HG03175 (cell line): ENCODE results near the gene YTHDF2.
A peak's percentile ranks its signal among the peaks of the same experiment; 100 is the strongest.
"Not testable (repeated sequence)": the region's sequence is repeated elsewhere in the genome, so short reads cannot be mapped to it uniquely, and the experiment has no call there.

Source experiments
- ATAC-seq: cut with Tn5 transposase; IDR thresholded peaks from one replicate; pipeline ENCODE4 v1.9.1; 2021; ENCODE audit warnings: mild to moderate bottlenecking, moderate library complexity; ENCODE audit not compliant: unreplicated experiment

The YTHDF2 gene

DNA sequence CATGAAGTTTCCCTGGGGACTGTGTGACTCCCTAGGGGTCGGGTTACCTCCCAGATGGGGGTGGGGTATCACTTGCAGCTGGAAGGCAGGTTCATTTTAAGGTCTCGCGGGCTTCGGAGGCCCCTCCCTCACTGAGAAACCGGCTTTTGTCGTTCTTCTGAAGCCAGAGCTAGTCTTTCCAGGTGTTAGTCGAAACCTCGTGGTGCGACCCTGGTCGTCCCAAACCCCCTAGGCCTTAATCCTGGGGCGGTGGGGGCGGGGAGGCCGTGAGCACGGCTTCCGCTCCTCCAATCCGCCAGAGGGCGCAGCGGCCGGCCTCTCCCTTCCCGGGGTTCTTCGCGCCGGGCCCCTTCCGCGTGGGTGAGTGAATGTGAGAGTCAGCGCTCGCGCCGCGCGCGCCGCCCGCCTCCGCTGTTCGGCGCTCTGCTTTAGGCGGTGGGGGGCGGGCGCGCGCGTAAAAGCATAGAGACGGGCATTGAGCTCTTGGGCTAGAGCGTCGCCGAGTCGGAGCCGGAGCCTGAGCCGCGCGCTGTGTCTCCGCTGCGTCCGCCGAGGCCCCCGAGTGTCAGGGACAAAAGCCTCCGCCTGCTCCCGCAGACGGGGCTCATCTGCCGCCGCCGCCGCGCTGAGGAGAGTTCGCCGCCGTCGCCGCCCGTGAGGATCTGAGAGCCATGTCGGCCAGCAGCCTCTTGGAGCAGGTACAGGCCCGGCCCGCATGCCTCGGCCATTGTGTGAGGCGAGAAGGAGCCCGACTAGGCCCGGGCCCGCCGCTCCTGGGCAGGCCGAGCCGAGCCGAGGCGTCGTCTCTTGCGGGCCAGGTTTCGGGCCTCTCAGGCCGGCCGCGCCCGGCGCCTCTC lies at the start of gene YTHDF2:
YTHDF2 (plus strand) TSS at position 491 of the 857 bp plus-strand sequence; CDS start at position 672, 181 bp downstream.
- ATAC-seq: peak; percentile 91

DNA sequence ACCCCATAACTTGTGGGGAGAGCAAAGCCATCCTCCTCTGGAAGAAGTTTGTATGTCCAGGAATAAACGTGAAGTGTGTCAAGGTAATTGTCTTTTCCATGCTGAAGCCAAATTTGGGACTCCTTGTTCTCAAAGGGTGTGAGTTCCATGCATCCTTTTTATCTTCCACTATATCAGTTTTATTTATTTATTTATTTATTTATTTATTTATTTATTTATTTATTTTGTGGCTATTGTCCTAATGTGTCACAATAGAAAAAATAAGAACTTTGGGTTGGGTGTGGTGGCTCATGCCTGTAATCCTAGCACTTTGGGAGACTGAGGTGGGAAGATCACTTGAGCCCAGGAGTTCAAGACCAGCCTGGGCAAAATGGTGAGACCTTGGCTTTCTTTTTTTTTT lies 45.1 kb upstream of the YTHDF2 start:
- ATAC-seq: not testable (repeated sequence)

DNA sequence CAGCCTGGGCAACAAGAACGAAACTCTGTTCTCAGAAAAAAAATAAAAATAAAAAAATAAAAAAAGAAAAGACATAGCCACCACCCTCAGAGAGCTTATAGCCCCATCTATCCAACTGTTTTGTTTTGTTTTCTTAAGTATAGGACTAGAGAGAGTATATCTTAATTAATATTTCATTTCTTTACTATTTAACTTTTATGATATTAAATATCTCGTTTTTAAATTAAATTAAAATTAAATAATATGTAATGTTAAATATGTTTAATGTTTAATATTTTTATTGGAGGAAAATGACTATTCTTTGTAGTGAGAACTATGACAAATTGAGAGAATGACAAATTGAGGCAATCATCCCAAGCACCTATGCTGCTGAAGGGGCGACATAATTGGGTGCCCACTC lies 33.1 kb upstream of the YTHDF2 start:
- no peak for ATAC-seq

DNA sequence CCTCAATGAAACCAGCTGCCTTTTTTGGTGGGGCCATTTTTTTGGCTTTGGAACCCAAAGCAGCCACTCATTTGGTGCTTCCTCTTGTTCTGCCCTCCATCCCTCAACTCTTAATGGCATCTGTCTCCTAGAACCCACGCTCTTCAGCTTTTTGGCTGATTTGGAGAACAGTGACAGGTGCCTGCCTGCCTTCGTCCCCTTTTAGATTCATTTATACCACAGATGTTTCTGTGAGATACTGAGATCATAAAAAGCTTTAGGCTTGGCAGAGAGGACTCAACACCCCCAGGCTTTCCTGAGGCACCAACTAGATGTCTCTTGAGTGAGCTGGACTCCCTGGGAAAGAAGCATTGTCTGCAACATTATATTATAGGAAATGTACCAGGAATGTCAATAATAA lies 20.4 kb upstream of the YTHDF2 start:
- no peak for ATAC-seq

DNA sequence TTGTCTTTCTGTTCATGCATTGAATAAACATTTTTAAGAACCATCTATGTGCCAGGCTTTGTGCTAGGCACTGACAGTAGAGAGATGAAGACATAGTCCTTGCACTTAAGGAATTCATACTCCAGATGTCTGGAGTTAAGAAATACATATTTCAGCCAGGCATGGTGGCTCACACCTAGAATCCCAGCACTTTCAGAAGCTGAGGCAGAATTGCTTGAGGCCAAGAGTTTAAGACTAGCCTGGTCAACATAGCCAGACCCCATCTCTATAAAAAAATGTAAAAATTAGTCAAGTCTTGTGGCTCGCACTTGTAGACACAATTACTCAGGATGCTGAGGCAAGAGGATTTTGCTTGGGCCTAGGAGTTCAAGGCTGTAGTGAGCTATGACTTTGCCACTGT lies 18.6 kb upstream of the YTHDF2 start:
- ATAC-seq: no peak

DNA sequence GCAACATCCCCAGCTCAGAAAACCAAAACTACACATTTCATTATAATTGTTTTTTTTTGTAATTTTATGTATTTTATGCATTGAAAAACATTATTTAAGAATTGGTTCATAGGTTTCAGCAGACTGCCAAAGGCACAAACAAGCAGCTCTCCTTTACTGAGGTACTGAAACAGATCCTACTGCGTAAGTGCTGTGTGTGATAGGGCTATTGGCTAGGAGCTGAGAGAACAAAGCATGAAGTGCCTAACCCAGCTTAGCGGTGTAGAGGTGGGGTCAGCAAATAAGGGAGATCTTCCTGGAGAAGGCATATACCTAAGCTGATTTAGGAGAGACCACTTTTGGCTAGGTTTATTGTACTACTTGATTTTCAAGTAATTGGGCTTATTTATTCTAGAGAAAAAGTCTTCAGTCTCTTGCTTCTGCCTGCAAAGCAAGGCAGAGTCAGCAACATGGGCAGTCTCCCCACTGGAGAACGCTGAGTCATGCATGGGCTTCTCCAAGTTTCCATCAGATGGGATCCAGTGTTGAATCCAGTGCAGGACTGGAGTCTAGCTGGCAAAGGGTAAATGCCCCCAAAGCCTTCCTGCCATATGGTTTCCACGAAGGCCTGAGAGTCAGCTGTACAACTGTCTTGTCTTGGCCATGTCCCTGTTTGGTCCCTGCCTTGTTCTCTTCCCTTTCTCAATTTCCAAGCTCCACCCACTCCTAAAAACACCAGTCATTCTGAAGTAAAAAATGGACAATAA lies 18.0 kb upstream of the YTHDF2 start:
- ATAC-seq: no peak

DNA sequence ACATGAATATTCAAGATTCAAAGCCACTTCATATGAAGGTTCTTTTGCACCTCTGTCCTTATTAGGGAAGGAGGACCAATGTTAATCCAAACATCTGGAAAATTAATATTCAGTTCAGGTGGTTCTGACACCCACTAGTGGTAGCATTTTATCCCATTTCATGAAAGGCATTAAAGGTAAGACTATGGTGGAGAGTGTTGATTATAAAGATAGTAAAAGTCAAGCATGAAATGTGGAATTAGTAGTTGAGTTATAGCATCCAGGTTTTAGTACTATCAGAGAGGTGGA lies 17.5 kb upstream of the YTHDF2 start:
- ATAC-seq: no peak

DNA sequence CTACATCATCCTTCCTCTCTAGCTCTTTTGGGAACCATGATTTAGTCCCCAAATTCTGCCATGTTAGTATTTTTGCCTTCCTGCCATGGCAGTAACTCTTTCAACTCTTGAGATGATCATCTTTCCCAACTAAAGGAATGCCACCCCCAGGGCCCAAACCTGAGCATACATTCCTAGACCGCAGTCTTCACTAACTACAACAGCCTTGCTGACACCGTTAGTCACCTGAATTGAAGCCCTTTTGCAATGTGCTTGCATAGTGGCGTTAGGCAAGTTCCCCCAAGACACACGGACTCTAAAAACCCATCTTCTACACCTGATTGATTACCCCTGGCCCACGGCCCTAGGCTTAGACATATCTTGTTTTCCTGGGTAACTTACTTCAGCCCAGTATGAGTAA lies 16.4 kb upstream of the YTHDF2 start:
- no peak for ATAC-seq

DNA sequence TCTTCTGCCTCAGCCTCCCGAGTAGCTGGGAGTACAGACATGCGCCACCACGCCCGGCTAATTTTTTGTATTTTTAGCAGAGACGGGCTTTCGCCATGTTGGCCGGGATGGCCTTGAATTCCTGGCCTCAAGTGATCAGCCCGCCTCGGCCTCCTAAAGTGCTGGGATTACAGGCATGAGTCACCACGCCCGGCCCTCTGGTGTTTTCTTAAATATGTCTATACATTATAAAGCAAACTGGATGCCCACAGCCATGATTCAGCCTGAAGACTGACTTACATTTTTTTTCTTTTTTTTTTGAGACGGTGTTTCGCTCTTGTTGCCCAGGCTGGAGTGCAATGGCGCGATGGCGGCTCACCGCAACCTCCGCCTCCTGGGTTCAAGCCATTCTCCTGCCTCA lies 14.8 kb upstream of the YTHDF2 start:
- ATAC-seq: not testable (repeated sequence)

DNA sequence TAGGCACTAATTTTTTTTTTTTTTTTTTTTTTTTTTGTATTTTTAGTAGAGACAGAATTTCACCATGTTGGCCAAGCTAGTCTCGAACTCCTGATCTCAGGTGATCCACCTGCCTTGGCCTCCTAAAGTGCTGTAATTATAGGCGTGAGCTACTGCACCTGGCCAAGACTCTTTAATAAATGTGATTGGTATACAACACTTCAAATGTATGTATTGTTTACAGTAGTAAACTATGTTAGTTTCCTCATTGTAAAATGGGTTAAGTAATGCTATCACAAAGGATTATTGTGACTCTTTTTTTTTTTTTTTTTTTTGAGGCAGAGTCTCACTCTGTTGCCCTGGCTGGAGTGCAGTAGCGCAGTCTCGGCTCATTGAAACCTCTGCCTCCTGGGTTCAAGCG lies 11.4 kb upstream of the YTHDF2 start:
- ATAC-seq: not testable (repeated sequence)

DNA sequence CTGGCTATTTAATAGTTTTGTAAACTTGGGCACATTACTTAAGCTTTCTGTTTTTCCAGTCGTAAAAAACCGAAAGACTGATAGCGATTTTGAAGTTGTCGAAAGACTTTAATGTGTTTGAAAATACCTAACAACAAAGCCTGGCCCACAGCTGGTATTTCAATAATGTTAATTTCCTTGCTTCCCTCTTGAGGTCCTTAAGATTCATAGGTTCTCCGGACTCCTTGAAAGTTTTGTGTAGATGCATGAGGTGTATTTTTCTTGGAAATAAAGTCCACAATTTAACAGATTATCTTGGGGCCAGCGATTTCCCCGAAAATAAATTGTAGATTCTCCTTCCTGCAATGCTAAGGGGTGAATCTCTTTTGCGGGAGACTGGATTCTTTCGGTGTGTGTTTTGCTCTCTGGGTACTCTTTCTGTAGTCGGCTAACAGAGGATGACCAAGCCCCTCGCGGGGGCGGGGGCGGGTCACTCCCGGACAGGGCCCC lies 735 bp upstream of the YTHDF2 start:
- no peak for ATAC-seq

DNA sequence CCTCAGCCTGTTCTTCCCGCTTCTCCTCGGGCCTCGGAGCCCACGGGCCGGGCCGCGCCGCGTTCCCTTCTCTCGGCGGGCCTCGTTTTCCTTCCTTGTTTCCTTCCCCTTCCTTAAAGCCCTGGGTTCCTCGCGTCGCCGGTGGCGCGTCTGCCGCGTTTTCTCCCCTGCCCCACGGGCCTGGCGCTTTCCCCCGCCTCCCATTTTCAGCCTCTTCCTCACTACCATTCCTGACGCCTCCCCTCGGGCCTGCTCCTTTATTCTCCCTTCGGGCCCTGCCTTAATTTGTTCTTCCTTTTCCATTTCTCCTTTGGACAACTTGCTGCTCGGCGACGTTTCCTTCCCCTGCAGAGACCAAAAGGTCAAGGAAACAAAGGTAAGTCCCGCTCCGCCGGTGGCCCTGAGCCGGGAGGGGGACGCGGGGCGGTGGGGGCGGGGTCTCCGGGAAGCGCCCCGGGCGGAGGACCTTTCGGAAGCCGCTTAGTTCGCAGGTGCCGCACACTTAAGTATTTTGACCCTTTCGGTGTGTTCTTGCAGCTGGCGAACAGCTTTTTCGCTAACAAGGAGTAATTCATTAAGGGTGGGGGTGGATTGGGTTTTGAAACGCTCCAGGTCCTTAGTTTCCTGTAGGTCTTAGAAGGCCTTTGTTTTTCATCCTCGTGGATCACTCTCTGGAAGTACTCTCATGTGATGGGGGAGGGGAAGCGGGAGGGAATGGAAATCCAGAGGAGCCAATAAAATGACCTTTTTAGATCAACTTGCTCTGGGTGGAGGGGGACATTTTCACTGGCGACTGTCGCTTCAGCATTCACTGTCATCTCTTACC lies 780 bp downstream of the YTHDF2 start:
- peak; percentile 15 for ATAC-seq

DNA sequence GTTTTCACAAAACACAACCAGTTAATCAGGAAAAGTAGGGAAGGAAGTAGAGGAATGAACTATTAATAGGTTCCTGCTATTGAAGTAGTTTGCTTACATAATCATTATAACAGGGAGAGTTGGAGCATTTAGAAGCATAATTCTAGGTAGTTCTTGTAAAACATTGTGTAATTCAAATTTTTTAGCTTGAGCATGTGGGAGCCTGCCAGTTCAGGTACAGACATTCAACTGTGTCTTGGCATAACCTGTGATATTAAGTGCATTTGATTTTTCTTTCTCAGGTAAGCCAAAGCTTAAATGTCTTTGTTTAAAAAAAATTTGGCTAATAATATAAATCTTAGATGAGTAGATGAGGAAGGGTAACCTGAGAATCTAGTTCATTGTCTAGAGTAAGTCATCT lies 3.4 kb downstream of the YTHDF2 start:
- ATAC-seq: no peak

DNA sequence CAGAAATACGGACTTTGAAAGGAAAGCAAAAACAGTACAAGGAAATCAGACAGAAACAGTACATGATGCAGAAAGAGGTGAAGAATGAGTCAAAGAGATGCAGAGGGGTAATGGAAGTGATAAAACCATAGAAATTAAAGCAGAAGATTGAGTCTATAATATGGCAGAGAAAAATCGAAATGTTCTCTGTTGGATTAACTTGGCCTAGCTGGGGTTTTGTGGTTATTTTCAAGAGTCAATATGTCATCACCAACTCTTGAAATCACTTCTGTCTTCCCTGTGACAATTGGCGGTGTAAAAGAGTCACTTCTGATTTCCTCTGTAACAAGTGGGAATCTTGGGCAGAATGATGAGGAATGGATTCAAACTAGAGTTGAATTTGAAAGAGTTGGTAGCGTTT lies 7.4 kb downstream of the YTHDF2 start:
- no peak for ATAC-seq

DNA sequence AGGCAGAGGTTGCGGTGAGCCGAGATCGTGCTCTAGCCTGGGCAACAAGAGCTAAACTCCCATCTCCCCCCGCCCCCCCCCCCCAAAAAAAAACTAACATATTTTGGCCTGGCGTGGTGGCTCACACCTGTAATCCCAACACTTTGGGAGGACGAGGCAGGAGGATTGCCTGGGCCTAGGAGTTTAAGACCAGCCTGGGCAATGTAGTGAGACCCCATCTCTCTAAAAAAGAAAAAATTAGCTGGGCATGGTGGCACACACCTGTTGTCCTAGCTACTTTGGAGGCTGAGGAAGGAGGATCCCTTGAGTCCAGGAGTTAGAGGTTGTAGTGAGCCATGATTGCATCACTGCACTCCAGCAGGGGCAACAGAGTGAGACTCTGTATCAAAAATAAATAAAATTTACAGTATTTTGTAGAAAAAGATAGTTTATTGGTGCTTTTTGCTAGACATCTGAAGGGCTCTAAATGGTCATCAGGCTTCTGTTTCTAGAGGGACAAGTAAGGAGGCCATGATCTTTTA lies 9.0 kb downstream of the YTHDF2 start:
- no peak for ATAC-seq

DNA sequence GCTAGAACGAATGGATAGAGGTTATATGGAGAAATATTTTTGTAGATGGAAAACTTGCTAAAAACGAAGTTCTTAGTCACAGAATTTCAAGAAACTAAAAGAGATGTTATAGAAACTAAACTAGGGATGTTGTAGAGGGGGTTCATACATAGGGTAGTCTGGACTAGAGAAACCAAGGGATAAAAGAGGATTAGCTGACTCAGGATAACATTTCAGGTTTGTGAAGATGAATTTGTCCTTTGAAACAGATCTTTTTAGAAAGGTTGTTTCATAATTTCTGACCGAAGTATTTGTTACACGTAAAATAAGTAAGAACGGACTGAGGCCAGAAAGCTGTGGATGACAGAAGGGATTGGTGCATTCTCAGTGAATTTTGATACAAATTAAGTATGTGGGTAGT lies 13.6 kb downstream of the YTHDF2 start:
- no peak for ATAC-seq

DNA sequence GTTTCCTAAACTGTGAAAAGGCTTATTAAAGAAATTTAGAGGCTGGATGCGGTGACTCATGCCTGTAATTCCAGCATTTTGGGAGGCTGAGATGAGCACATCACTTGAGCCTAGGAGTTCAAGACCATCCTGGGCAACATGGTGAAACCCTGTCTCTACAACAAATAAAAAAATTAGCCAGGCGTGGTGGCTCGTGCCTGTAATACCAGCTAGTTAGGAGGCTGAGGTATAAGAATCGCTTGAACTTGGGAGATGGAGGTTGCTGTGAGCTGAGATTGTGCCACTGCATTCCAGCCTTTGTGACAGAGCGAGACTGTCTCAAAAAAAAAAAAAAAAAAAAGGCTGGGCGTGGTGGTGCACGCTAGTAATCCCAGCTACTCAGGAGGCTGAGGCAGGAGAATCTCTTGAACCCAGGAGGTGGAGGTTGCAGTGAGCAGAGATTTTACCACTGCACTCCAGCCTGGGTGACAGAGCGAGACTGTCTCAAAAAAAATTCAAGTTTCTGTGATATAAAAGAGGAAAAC lies 14.1 kb downstream of the YTHDF2 start:
- ATAC-seq: not testable (repeated sequence)

DNA sequence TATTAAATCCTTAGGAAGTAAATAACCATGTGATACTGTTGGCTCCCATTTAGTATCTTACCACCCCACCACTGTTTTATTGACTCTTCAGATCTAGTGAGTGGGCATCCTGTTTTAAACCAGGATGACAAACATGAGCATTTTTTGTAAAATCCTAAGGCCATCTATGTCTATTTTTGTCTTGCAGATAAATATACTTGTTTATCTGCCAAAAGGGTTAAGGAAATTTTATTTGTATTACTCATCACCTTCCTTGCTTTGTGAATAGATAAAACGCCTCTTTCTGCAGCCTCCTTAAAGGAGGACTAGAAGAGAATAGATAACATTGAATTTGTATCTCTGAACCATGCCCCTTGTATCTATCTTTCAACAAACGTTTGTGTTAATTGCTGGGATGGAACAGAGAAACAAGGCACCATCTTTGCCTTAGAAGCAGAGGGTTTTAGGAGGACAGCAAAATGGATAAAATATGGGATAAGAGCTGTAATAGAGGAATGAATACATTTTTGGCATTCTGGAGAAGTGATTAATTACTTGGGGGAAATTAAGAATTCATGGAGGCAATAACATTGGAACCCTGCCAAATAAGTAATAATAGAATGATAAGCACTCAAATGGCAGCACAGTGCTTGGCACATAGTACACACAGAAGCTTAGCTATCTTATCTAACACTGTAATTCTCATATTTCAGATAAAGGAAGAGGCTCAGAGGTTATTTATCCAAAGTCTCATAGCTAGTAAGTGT lies 14.7 kb downstream of the YTHDF2 start:
- no peak for ATAC-seq

DNA sequence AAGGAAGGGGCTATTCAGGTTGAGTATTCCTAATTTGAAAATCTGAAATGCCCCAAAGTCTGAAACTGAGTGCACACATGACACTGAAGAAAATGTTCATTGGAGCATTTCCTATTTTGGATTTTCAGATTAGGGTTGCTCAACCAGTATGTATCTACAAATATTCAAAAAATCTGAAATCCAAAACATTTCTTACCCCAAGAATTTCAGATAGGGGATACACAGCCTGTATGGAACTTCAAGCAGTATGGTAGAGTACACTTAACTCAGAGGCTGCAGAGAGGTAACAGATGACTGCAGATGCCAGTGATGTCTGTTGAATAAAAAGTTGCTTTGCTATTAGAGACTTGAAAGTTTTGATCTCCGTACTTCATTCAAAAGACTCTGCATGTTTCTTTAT lies 19.0 kb downstream of the YTHDF2 start:
- ATAC-seq: no peak

DNA sequence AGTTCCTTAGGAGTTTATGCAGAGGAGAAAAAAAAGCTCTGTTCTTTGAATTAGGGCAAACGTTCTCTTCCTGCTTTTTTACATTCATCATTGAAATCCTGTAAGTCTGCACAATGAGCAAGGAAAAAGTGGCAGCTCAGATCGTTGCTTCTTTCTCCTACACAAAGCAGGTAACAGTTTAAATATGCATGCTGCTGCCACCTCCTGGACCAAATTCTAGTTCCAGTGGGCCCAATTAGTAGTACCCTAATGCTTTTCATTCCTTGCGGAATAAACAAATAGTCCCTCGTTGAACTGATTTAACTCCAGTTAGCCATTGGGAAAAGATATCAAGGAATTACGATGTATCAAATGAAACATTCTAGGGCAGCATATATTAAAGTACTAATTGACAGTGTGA lies 20.1 kb downstream of the YTHDF2 start:
- no peak for ATAC-seq
